Upper lobe of left lung (tissue), 4 donors: ENCODE data around the gene PPID.

ENCODE experiments used
- CTCF ChIP-seq, 6 experiments: fragments of 450-650 bp in 4 of 6; fragments of 200-600 bp in 2 of 6; sonication (generic) in 2 of 6; IDR thresholded peaks; one replicate each; pipeline ENCODE4 v1.5.1; 2016 to 2019; ENCODE audit warnings: antibody characterized with exemption in 6 of 6
- EP300 ChIP-seq, 4 donors: sonication (generic); formaldehyde crosslinking; IDR thresholded peaks; one replicate each; pipeline ENCODE4 v1.5.1; 2017; ENCODE audit warnings: antibody characterized with exemption in 4 of 4, control low read depth in 2 of 4

GRCh38 chr4:158768555-158769174, 45.5 kb upstream of the PPID start, which contains the start of gene FNIP2:
- TF ChIP-seq EP300 (IDR thresholded peaks at IDR 0.05) (no peak), CTCF (IDR thresholded peaks at IDR 0.05) (peak in 3 of 6 experiments; percentile 21 to 30 (median 28))
